Endodermal cell (in vitro differentiated cells): ENCODE measurements around the gene ELMO1. TPM values are rescaled to one million over a fixed set of nuclear protein-coding genes. Genes with fewer than 3 reads are reported as not detected.
A peak's percentile ranks its signal among the peaks of the same experiment; 100 is the strongest.

Experiments used
- DNase-seq: peaks from one replicate; pipeline ENCODE4 v3.0.0-alpha.2; 2017
- H3K27ac ChIP-seq: 2 replicates; pipeline ENCODE4 v1.5.1; 2013; ENCODE audit warnings: mild to moderate bottlenecking, low read depth, low read length, moderate library complexity
- H3K27me3 ChIP-seq: 2 replicates; pipeline ENCODE4 v1.6.1; 2013; ENCODE audit warnings: mild to moderate bottlenecking, low read length, moderate library complexity; ENCODE audit not compliant: insufficient read depth, control insufficient read depth, poor library complexity, severe bottlenecking
- H3K36me3 ChIP-seq: 2 replicates; pipeline ENCODE4 v1.7.0; 2013; ENCODE audit warnings: mild to moderate bottlenecking, low read length, moderate library complexity; ENCODE audit not compliant: control insufficient read depth, insufficient read depth
- H3K4me1 ChIP-seq: one replicate; pipeline ENCODE4 v1.7.0; 2013; ENCODE audit warnings: low read length; ENCODE audit not compliant: control insufficient read depth, insufficient read depth
- H3K4me3 ChIP-seq: 2 replicates; pipeline ENCODE4 v1.5.1; 2013; ENCODE audit warnings: mild to moderate bottlenecking, low read length, moderate library complexity
- H3K9ac ChIP-seq: 2 replicates; pipeline ENCODE4 v1.6.1; 2013; ENCODE audit warnings: mild to moderate bottlenecking, low read length, moderate library complexity; ENCODE audit not compliant: poor library complexity, severe bottlenecking; ENCODE audit errors: extremely low read depth
- H3K9me3 ChIP-seq: 2 replicates; pipeline ENCODE4 v1.6.1; 2013; ENCODE audit warnings: mild to moderate bottlenecking, low read length, moderate library complexity; ENCODE audit not compliant: control insufficient read depth
- H3K27ac Mint-ChIP-seq: 2 replicates; pipeline ENCODE4 v1.8.0; 2020; ENCODE audit warnings: mixed read lengths
- H3K27me3 Mint-ChIP-seq: 2 replicates; pipeline ENCODE4 v1.8.0; 2021; ENCODE audit warnings: mild to moderate bottlenecking, mixed read lengths; ENCODE audit not compliant: insufficient read depth
- H3K36me3 Mint-ChIP-seq: 2 replicates; pipeline ENCODE4 v1.8.0; 2020; ENCODE audit warnings: low read depth, mixed read lengths
- H3K4me1 Mint-ChIP-seq: 2 replicates; pipeline ENCODE4 v1.8.0; 2020; ENCODE audit warnings: mixed read lengths
- H3K4me3 Mint-ChIP-seq: 2 replicates; pipeline ENCODE4 v1.8.0; 2020; ENCODE audit warnings: mild to moderate bottlenecking, moderate library complexity, mixed read lengths
- H3K9me3 Mint-ChIP-seq: 2 replicates; pipeline ENCODE4 v1.8.0; 2020; ENCODE audit warnings: mild to moderate bottlenecking, mixed read lengths
- CTCF ChIP-seq: fragments of 200-600 bp; sonication (generic); conservative IDR thresholded peaks from 2 replicates; pipeline ENCODE4 v1.5.0; 2021; ENCODE audit warnings: antibody characterized with exemption, mild to moderate bottlenecking
- WGBS, 2 experiments: methylation state at CpG; one replicate each; pipeline versions ENCODE4 v1.1.5 to v1.1.7; 2013; ENCODE audit warnings: missing lambda C conversion rate in 2 of 2, mixed read lengths in 1 of 2; ENCODE audit not compliant: insufficient coverage in 1 of 2, insufficient read length in 1 of 2; 5-methylcytosine and 5-hydroxymethylcytosine counted together
- total RNA-seq, 2 donors: library from RNA; stranded (reverse); fragmentation: NEBNext Ultra II Directional in 1 of 2; extraction: Animal tissue kit (Norgen Biotek cat#: 25700) in 1 of 2; gene quantifications; 2 replicates in 1 of 2; 3 replicates in 1 of 2; pipeline ENCODE4 v1.2.1, GENCODE V29; 2021

ELMO1 gene
- total RNA-seq, 2 donors from 2014 or later: 120 to 131 TPM

- Mint-ChIP-seq H3K9me3 (no peaks in the 10 kb centered on the region), H3K36me3 (peaks cover 64% of the 10 kb centered on the region), H3K4me1 (no peaks in the 10 kb centered on the region), H3K27me3 (no peaks in the 10 kb centered on the region), H3K4me3 (no peak overlapping the region), H3K27ac (no peak overlapping the region)
- Histone ChIP-seq H3K4me3 (no peak overlapping the region), H3K27me3 (no peaks in the 10 kb centered on the region), H3K4me1 (no peaks in the 10 kb centered on the region), H3K9ac (no peak overlapping the region), H3K36me3 (peaks cover 43% of the 10 kb centered on the region), H3K9me3 (peaks cover 15% of the 10 kb centered on the region), H3K27ac (no peak overlapping the region)
- TF ChIP-seq CTCF: peak; percentile 93
- whole genome bisulfite sequencing, 2 experiments: 39 to 50% methylated on average over 3 to 5 of the region's 6 CpGs
- peak; percentile 93 for DNase-seq
These were observed 247.4 kb downstream of the ELMO1 start for GRCh38 chr7:37201003-37201875.

GRCh38 chr7:37198906-37199485, 249.7 kb downstream of the ELMO1 start:
- Histone ChIP-seq H3K4me1 (no peaks in the 10 kb centered on the region), H3K36me3 (peaks cover 37% of the 10 kb centered on the region), H3K27ac (no peak overlapping the region), H3K27me3 (no peaks in the 10 kb centered on the region), H3K9ac (no peak overlapping the region), H3K4me3 (no peak overlapping the region), H3K9me3 (no peaks in the 10 kb centered on the region)
- no peaks in the 10 kb centered on the region for H3K27me3 Mint-ChIP-seq
- DNase-seq: peak; percentile 94
- H3K4me3 Mint-ChIP-seq: no peak overlapping the region
- no peak overlapping the region for H3K27ac Mint-ChIP-seq
- no peaks in the 10 kb centered on the region for H3K9me3 Mint-ChIP-seq
- TF ChIP-seq CTCF: peak; percentile 96
- H3K36me3 Mint-ChIP-seq: peaks cover 56% of the 10 kb centered on the region
- H3K4me1 Mint-ChIP-seq: no peaks in the 10 kb centered on the region
- WGBS, 2 experiments: 48 to 93% methylated on average over 2 to 6 of the region's 6 CpGs

DNA sequence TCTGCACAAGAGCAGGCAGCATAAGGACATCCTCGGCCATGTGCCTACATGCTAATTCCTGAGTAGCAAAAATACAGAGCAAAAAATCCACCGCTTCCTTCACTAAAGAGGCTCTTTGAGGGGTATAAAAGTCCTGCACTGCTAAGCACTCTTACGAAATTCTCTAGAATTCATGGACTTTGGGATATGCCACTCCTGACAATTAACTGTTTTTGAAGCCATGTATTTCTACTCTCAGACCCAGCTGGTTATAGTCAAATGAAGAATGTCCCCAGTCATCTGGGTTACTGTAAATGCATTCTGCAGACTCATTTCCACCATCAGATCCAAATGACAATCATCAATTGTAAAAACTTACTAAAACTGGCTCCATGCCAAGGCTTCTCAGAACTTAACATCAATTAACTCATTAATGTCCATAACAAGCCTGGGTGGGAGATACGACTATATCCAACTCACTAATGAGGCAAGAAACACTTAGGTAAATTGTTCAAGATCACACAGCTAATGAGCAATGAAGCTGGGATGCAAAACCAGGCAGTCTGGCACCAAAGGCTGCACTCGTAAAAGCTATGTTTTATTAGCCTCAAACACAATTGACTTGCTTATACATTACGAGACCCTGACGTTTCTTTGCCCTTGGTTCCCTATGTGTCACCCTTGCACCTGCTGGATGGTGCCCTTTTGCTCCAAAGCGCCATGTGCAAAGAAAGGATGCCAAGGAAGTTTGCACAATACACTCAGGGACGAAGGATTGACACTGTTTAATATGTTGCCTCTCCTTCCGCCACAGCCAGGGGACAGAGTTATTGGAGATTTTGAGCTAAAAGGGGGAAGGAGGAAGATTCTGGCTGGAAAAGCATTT, 250.4 kb downstream of the ELMO1 start:
- Mint-ChIP-seq H3K4me1 (no peaks in the 10 kb centered on the region), H3K36me3 (peaks cover 50% of the 10 kb centered on the region), H3K4me3 (no peak overlapping the region), H3K27me3 (no peaks in the 10 kb centered on the region), H3K9me3 (no peaks in the 10 kb centered on the region), H3K27ac (no peak overlapping the region)
- Histone ChIP-seq H3K4me3 (no peak overlapping the region), H3K4me1 (no peaks in the 10 kb centered on the region), H3K27ac (no peak overlapping the region), H3K36me3 (peaks cover 37% of the 10 kb centered on the region), H3K9me3 (no peaks in the 10 kb centered on the region), H3K9ac (no peak overlapping the region), H3K27me3 (no peaks in the 10 kb centered on the region)
- no peak for DNase-seq
- TF ChIP-seq CTCF: no peak
- 89 to 92% methylated on average over 10 of the region's 10 CpGs for WGBS, 2 experiments
